Superior temporal gyrus (tissue), 1 donor: Measurements from ENCODE around the gene ZSCAN5B.
"Not testable (repeated sequence)": the region's sequence is repeated elsewhere in the genome, so short reads cannot be mapped to it uniquely, and the experiment has no call there.

ENCODE experiments used
- DNase-seq: peaks from one replicate; pipeline ENCODE4 v3.0.0-alpha.2; 2016; ENCODE audit errors: extremely low spot score

Gene ZSCAN5B, protein sequence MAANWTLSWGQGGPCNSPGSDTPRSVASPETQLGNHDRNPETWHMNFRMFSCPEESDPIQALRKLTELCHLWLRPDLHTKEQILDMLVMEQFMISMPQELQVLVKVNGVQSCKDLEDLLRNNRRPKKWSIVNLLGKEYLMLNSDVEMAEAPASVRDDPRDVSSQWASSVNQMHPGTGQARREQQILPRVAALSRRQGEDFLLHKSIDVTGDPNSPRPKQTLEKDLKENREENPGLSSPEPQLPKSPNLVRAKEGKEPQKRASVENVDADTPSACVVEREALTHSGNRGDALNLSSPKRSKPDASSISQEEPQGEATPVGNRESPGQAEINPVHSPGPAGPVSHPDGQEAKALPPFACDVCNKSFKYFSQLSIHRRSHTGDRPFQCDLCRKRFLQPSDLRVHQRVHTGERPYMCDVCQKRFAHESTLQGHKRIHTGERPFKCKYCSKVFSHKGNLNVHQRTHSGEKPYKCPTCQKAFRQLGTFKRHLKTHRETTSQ

DNA sequence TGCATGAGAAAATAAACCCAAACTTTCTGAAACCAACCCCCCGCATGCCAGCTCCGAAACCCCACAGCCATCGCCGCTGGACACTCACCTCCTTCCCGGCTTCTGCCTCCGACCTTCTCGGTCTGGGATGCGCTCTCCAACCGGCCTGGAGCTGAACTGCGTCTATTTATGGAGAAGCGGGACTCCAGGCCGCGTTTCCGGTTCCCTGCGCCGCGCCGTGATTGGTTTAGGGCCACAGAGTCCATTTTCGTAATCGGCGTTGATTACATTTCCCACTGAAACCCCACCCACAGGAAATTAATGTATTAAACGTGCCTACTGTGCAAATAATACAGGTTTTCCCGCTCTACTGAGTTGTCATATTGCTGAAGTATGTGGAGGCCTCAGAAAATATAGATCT lies at the start of gene ZSCAN5B:
ZSCAN5B (minus strand) TSS at position 138 of the 400 bp plus-strand sequence. CDS start 4,731 bp downstream, outside the sequence.
- DNase-seq: not testable (repeated sequence)

DNA sequence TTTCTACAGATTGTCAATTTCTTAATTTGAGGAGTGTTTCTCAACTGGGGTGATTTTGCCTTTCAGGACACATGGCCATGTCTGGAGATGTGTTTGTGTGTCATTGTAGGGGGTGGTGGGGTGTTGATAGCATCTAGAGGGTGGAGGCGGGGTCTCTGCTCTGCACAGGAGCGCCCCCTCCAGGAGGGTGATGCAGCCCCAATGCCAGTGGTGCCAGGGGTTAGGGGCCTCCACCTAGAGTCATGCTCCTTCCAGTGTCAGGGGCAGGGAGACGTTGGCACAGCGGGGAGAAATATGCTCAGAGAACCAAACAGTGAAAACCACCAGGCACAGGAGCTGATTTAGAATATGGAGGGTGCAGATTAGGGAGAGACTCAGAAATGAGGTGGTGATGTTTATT lies 48.2 kb upstream of the ZSCAN5B start:
- DNase-seq: not testable (repeated sequence)

DNA sequence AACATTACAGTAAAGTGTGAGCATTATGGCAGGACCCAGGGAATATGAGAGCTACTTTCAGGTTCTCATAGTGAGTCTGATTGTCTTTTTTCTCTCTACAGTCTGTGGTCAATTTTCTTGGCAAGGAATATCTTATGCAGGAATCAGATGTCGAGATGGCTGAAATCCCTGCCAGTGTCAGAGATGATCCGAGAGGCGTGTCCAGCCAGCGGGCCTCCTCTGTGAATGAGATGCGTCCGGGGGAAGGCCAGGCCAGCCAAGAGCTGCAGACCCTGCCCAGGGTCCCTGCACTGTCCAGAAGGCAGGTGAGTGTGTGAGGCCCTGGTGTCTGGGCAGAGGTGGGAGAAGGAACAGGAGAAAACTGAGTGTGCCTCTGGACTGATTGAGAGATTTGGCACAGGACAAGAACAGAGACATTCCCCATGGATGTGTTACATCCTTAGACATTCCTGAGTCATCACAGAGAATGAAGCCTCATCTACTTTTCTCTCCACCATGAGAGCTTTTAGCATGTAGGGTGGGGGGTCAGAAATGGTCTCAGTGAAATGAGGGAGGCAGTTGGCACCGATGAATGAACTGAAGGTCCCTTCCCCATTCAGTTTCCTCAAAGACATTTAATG lies 47.6 kb upstream of the ZSCAN5B start:
- DNase-seq: no peak

DNA sequence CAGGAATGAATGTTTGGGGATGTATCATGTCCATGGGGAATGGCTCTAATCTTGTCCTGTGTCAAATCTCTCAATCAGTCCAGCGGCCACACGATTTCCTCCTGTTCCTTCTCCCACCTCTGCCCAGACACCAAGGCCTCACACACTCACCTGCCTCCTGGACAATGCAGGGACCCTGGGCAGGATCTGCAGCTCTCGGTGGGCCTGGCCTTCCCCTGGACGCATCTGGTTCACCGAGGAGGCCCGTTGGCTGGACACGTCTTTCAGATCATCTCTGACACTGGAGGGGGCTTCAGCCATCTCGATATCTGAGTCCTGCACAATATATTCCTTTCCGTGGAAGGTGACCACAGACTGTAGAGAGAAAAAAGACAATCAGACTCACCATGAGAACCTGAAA lies 25.9 kb upstream of the ZSCAN5B start:
- no peak for DNase-seq

DNA sequence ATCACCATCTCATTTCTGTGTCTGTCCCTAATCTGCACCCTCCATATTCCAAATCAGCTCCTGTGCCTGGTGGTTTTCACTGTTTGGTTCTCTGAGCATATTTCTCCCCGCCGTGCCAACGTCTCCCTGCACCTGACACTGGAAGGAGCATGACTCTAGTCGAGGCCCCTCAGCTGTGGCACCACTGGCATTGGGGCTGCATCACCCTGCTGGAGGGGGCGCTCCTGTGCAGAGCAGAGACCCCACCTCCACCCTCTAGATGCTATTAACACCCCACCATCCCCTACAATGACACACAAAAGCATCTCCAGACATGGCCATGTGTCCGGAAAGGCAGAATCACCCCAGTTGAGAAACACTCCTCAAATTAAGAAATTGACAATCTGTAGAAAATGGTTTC lies 25.3 kb upstream of the ZSCAN5B start:
- no peak for DNase-seq

DNA sequence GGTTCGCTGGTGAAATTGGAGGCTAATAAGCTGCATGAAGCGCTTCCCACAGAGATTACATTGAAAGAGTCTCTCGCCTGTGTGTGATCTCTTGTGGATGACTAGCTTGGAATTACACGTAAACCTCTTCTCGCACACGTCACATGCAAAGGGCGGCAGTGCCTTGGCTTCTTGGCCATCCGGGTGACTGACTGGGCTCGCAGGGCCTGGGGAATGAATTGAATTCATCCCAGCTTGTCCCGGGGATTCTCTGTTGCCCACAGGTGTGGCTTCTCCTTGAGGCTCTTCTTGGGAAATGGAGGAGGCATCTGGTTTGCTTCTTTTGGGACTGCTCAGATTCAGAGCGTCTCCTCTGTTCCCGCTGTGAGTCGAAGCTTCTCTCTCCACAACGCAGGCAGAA lies 24.3 kb upstream of the ZSCAN5B start:
- no peak for DNase-seq

DNA sequence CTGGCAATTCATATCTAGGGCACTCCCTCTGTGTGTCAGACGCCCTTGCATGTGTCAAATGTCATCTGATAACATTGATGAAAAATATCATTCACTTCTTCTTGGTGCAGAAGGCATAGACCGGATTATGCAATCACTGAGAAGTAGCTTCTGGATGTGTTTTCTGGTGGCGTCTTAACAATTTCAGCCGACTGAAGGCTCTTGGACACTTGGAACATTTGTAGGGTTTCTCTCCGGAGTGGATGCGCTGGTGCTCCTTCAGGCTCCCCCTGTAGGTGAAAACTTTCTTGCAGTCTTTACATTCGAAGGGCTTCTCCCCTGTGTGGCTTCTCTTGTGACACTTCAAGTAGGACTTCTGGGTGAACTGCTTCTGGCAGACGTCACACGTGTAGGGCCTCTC lies 23.9 kb upstream of the ZSCAN5B start:
- DNase-seq: not testable (repeated sequence)

DNA sequence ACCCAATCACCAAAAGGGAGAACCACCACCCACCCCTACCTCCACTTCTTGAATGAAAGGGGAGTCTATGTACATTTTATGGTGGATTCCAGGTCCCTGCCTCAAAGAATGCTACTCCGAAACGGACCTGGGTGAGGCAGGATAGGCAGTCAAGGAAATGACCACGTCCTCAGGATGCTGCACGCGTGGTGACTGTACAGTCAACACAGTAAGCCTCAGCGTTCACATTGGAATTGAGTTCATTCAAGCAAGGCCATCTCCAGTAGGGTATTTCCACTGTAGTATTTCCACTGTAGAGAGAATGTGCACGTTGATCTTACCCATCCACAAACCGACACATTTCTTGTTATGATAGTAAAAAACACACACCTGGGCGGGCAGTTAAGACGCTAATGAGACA lies 21.4 kb upstream of the ZSCAN5B start:
- DNase-seq: no peak

DNA sequence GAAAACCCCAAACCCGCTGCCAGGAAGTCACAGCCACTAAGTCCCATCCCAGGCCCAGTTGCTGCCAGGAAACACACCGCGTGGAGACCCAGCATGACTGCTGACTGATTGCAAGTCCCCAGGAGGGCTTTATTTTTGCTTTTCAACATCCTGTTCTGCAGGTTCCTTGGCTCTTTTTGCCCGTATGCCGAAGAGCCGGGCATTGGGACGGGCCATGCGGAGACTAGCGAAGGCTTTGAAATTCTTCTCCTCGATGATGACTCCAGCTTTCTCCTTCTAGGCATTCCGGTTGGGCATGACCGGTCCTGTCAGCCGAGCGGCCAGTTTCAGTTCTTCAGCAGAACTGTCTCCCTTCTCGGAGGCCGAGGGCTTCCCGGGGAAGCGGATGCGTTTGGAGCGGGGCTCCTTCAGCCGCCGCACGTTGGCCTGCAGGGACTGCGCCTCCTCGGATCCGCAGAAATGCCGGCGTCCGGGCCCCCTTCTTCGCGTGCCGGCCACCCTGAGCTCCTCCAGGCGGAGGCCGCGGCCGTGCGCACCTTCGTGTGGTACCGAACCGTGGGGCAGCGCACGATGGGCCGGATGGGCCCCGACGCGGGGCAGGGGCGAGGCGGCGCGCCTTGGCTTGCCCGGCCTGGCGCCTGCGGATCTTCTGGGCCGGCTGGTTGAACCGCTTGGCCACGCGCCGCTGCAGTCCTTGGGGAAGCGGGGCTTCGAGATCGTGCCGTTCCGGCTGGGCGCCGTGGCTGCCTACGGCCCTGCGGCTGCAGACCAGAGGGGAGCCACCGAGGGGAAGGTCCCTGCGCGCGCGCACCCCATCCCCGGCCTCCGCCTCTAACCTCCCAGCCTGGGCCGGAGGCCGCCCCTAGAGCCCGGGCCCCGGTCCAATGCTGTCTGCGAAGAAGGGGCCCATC lies 19.7 kb upstream of the ZSCAN5B start:
- no peak for DNase-seq

DNA sequence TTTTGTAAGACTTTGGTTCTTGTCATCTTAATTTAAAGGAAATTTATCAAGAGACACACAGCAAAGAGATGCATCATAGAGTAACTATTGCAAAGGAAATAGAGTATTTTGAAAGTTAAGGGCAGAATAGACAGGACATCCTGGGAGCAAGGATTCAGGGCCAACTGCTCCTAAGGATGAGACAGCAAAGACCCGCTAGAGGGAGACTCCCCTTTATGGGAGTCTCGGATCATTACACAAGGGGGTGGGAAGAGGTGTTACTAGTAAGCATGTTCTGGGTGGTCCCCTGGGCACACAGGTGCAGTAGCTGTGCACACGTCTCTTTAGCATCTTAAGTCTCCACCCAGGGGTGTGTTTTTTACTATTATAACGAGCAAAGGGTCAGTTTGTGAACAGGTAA lies 14.1 kb upstream of the ZSCAN5B start:
- DNase-seq: no peak

DNA sequence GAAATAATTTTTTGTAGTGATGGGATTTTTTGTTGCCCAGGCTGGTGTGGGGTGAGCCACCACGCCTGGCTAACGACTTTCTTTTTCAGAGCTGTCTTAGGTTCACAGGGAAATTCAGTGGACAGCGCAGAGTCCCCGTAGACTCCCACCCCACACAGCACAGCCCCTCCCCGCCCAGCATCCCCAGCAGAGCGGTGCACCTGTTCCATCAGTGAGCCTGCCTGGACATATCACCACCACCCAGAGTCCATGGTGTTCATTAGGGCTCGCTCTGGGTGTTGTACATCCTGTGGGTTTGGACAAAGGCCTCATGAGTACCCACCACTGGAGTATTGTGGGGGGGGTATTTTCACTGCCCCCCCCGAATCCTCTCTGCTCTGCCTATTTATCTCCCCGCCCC lies 12.5 kb upstream of the ZSCAN5B start:
- not testable (repeated sequence) for DNase-seq

DNA sequence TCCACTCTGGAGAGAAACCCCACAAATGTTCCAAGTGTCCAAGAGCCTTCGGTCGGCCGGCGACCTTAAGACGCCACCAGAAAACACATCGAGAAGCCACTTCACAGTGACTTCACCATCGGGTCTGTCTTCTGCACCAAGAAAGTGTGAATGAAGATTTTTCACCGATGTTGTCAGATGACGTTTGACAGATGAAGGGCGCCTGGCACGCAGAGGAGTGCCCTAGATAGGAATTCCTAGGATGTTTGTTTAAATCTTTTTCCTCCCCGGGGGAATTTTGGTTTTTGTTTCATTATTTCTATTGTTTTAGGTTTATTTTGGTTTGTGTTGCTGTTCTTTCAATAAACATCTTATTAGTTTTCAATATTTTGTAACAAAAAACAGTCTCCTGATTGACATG lies 11.5 kb upstream of the ZSCAN5B start:
- DNase-seq: no peak

DNA sequence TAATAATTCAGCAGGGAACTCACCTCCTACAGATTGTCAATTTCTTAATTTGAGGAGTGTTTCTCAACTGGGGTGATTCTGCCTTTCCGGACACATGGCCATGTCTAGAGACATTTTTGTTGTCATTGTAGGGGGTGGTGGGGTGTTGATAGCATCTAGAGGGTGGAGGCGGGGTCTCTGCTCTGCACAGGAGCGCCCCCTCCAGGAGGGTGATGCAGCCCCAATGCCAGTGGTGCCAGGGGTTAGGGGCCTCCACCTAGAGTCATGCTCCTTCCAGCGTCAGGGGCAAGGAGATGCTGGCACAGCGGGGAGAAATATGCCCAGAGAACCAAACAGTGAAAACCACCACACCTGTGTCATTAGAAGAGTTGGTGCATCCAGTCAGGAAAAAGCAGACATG lies 10.0 kb upstream of the ZSCAN5B start:
- not testable (repeated sequence) for DNase-seq

DNA sequence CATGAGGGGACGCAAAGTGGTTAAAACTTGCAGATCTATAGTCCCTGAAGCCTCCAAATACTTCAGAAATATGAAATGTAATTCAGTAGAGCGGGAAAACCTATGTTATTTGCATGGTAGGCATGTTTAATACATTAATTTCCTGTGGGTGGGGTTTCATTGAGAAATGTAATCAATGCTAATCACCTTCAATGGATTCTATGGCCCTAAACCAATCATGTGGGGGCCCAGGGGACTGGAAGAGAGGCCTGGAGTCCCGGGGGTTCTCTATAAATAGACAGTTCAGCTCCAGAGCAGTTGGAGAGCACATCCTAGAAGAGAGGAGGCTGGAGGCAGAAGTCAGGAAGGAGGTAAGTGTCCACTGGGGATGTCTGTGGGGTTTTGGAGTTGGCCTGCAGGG lies 4.4 kb upstream of the ZSCAN5B start, which contains the start of gene ZSCAN5C:
ZSCAN5C (plus strand) TSS at position 301 of the 400 bp plus-strand sequence. CDS start 3,641 bp downstream, outside the sequence.
- no peak for DNase-seq

DNA sequence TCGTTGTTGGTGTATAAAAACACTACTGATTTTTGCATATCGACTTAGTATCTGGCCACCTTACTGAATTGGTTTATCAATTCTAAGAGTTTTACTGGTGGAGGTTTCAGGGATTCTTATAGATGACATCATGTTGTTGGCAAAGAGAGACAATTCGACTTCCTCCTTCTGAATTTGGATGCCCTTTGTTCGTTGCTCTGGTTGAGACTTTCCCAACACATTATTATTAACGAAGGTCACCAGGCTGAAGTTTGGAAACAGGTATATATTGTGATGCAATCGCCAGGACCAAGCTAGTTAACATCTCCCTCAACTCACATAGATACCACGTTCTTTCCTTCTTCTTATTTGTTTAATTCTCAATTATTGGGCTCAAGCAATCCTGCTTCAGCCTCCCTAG lies 2.1 kb upstream of the ZSCAN5B start:
- no peak for DNase-seq

DNA sequence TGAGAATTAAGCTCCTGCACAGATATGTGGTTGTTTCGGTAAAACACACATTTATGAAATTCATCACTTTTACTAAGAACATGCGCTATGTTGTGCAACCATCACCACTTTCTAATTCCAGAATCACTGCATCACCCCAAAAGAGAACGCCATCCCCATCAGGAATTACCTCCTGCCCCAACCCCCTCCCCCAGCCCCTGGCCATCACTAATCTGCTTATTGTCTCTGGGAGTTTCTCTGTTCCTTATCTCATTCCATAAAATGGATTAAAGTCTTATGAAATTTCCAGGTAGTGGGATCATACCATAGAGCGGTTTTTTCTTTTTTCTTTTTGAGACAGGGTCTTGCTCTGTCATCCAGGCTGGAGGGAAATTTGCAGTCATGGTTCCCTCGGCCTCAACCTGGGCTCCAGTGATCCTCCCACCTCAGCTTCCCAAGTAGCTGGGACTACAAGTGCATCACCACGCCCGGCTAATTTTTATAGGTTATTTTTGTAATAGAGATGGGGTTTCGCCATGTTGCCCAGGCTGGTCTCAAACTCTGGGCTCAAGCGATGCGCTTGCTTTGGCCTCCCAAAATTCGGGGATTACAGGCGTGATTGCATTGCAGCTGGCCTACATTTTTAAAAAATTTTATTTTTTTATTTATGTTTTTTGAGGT lies 3.5 kb downstream of the ZSCAN5B start:
- DNase-seq: no peak

DNA sequence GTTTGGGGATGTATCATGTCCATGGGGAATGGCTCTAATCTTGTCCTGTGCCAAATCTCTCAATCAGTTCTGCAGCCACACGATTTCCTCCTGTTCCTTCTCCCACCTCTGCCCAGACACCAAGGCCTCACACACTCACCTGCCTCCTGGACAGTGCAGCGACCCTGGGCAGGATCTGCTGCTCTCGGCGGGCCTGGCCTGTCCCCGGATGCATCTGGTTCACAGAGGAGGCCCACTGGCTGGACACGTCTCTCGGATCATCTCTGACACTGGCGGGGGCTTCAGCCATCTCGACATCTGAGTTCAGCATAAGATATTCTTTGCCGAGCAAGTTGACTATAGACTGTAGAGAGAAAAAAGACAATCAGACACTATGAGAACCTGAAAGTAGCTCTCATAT lies 5.9 kb downstream of the ZSCAN5B start:
- no peak for DNase-seq

DNA sequence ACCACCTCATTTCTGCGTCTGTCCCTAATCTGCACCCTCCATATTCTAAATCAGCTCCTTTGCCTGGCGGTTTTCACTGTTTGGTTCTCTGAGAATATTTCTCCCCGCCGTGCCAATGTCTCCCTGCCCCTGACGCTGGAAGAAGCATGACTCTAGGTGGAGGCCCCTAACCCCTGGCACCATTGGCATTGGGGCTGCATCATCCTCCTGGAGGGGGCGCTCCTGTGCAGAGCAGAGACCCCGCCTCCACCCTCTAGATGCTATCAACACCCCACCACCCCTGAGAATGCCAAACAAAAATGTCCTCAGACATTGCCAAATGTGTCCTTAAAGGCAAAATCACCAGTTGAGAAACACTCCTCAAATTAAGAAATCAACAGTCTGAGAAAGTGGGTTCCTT lies 6.5 kb downstream of the ZSCAN5B start:
- DNase-seq: no peak

DNA sequence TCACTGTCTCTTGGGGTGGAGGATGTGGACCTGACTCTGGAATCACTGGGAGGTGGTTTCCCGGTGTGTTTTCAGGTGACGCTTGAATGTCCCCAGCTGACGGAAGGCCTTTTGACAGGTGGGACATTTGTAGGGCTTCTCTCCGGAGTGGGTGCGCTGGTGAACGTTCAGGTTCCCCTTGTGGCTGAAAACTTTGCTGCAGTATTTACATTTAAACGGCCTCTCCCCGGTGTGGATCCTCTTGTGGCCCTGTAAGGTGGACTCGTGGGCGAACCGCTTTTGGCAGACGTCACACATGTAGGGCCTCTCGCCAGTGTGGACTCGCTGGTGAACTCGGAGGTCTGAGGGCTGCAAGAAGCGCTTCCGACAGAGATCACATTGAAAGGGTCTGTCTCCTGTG lies 7.8 kb downstream of the ZSCAN5B start:
- DNase-seq: no peak

DNA sequence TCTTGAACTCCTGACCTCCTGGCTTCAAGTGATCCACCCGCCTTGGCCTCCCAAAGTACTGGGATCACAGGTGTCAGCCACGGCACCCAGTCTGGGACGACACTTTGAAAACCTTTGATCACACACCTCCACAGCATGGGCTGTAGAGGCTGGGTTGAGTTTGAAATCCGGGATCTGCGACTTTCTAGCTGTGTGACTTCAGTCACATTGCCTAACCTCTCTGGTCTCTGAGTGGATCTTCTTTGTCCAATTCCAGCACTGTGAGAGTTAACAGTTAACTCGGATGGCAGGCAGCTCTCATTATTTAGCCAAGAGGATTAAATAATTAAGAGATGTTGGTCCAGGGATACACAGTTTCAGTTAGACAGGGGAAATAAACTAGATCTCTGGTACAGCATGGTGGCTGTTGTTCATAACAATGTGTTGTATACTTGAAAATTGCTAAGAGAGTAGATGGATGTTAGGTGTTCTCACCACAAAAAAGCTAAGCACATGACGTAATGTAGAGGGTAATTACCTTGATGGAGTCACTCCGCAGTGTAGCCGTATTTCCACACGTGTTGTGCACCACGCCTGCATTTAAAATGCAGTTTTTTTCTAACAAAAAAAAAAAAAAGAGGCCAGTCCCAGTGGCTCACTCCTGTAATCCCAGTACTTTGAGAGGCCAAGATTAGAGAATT lies 19.9 kb downstream of the ZSCAN5B start:
- DNase-seq: no peak

DNA sequence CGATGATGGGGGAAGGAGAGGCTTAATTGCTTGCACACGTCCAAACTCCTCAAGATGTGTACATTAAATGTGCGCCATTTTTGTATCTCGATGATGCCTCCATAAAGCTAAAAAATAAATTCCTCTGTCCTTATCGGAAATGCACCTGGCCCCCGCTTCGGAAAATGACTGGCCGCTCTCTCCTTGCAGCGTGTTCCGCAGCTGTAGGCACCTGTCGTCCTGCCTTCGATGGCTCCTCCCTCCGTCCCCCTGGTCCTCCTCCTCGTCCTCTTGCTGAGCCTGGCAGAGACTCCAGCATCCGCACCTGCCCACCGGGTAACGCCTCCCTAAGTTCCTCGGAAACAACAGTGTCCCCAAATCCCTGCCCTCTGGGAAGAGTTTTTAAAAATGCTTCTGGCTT lies 20.7 kb downstream of the ZSCAN5B start:
- DNase-seq: no peak
